ENCODE data around the gene BPIFB1. TPM values are rescaled to one million over a fixed set of nuclear protein-coding genes. Genes with fewer than 3 reads are reported as not detected.

The BPIFB1 gene
- total RNA-seq, 2 experiments from 2014 or later: not detected

GRCh38 chr20:33275871-33276270 lies 7.1 kb upstream of the BPIFB1 start:
- Mint-ChIP-seq H3K36me3 (no peaks in the 10 kb centered on the region), H3K4me3 (no peak overlapping the region), H3K9me3 (no peaks in the 10 kb centered on the region), H3K27ac (no peak overlapping the region), H3K4me1 (ENCODE audit: low read depth) (no peaks in the 10 kb centered on the region), H3K27me3 (peaks cover 5% of the 10 kb centered on the region)
- intact Hi-C loops (cut with micrococcal nuclease): no loop called here
- POLR2A ChIA-PET: no interaction called here
- DNase-seq: no peak
- CTCF ChIA-PET: no interaction called here

DNA sequence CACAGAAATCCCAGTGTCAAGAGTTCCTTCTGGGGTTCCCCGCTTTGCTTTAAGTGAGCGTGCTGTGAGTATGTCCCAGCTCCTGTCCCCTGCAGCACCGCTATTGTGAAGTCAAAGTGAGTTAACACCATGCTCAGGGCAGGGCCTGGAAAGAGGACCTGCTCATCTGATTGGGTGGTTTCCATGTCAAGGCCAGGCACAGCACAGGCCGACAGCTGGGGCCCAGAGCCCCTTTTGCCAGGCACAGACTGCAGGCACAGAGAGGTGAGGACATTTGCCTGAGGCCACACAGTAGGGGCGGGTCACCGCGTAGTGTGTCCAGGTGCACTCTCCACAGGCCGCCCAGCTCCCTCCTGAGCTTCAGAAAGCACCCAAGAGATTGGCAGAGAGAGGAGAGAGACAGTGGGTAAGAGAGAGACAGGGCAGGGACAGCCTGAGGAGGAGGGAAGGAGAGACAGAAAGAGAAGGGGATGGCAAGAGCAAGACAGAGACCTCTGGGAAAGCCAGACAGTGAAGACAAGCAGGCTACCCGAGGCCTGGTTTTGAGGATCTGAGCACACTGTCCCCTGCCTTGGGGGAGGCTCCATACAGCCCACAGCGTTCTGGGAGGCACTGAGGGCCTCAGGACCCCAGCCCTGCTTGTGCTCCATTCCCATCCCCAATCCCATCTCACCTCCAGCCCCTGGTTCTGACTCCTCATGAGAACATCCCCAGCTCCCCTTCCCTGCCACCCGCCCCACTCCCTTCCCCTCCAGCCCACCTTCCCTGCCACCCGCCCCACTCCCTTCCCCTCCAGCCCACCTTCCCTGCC lies 6.5 kb upstream of the BPIFB1 start:
- no peaks in the 10 kb centered on the region for H3K9me3 Mint-ChIP-seq
- intact Hi-C loops (cut with micrococcal nuclease): no loop called here
- H3K4me1 Mint-ChIP-seq (ENCODE audit: low read depth): no peaks in the 10 kb centered on the region
- H3K36me3 Mint-ChIP-seq: no peaks in the 10 kb centered on the region
- DNase-seq: no peak
- ChIA-PET POLR2A (no interaction called here), CTCF (no interaction called here)
- H3K27me3 Mint-ChIP-seq: peaks cover 5% of the 10 kb centered on the region
- H3K4me3 Mint-ChIP-seq: no peak overlapping the region
- H3K27ac Mint-ChIP-seq: no peak overlapping the region

GRCh38 chr20:33277471-33278441 lies 5.3 kb upstream of the BPIFB1 start:
- CTCF ChIA-PET: no interaction called here
- POLR2A ChIA-PET: no interaction called here
- no peak for DNase-seq
- no peak overlapping the region for H3K27ac Mint-ChIP-seq
- peaks cover 5% of the 10 kb centered on the region for H3K27me3 Mint-ChIP-seq
- no peaks in the 10 kb centered on the region for H3K9me3 Mint-ChIP-seq
- H3K36me3 Mint-ChIP-seq: no peaks in the 10 kb centered on the region
- H3K4me3 Mint-ChIP-seq: no peak overlapping the region
- intact Hi-C loops (cut with micrococcal nuclease): no loop called here
- H3K4me1 Mint-ChIP-seq (ENCODE audit: low read depth): no peaks in the 10 kb centered on the region

- ChIA-PET POLR2A (no interaction called here), CTCF (no interaction called here)
- DNase-seq: no peak
- intact Hi-C loops (cut with micrococcal nuclease): no loop called here
- Mint-ChIP-seq H3K36me3 (no peaks in the 10 kb centered on the region), H3K27ac (no peak overlapping the region), H3K4me1 (ENCODE audit: low read depth) (no peaks in the 10 kb centered on the region), H3K27me3 (peaks cover 3% of the 10 kb centered on the region), H3K9me3 (no peaks in the 10 kb centered on the region), H3K4me3 (no peak overlapping the region)
These were observed 4.3 kb upstream of the BPIFB1 start for GRCh38 chr20:33278700-33279099.

- intact Hi-C loops (cut with micrococcal nuclease): no loop called here
- no peaks in the 10 kb centered on the region for H3K9me3 Mint-ChIP-seq
- H3K36me3 Mint-ChIP-seq: no peaks in the 10 kb centered on the region
These were observed 3.6 kb upstream of the BPIFB1 start for GRCh38 chr20:33279261-33279910.

GRCh38 chr20:33280000-33280680 lies 2.9 kb upstream of the BPIFB1 start:
- H3K27me3 Mint-ChIP-seq: peaks cover 3% of the 10 kb centered on the region
- DNase-seq: no peak
- no peaks in the 10 kb centered on the region for H3K4me1 Mint-ChIP-seq (ENCODE audit: low read depth)
- no peak overlapping the region for H3K4me3 Mint-ChIP-seq
- intact Hi-C loops (cut with micrococcal nuclease): no loop called here
- no peaks in the 10 kb centered on the region for H3K9me3 Mint-ChIP-seq
- ChIA-PET CTCF (no interaction called here), POLR2A (no interaction called here)
- no peaks in the 10 kb centered on the region for H3K36me3 Mint-ChIP-seq
- H3K27ac Mint-ChIP-seq: no peak overlapping the region

More at GRCh38 chr20:33279261-33279910, 3.6 kb upstream of the BPIFB1 start:
- Mint-ChIP-seq H3K4me1 (ENCODE audit: low read depth) (no peaks in the 10 kb centered on the region), H3K27me3 (peaks cover 3% of the 10 kb centered on the region), H3K27ac (no peak overlapping the region), H3K4me3 (no peak overlapping the region)
- POLR2A ChIA-PET: no interaction called here
- CTCF ChIA-PET: no interaction called here
- DNase-seq: no peak

DNA sequence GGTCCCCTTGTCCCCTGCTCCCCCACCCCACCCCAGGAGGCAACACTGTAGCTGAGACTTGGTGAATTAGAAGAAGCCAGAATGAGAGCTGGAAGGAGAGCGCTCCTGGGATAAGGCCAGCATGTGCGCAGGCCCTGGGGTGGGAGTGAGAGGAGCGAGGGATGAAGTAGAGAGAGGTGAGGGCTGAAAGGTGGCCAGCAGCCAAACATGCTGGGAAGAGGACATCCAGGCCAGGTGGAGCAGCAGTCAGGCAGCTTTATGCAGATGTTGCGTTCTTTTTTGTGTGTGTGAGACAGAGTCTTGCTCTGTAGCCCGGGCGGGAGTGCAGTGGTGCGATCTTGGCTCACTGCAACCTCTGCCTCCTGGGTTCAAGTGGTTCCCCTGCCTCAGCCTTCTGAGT lies 2.2 kb upstream of the BPIFB1 start:
- Mint-ChIP-seq H3K4me1 (ENCODE audit: low read depth) (no peaks in the 10 kb centered on the region), H3K27me3 (peaks cover 3% of the 10 kb centered on the region), H3K36me3 (no peaks in the 10 kb centered on the region), H3K4me3 (no peak overlapping the region), H3K9me3 (no peaks in the 10 kb centered on the region), H3K27ac (no peak overlapping the region)
- ChIA-PET CTCF (no interaction called here), POLR2A (no interaction called here)
- intact Hi-C loops (cut with micrococcal nuclease): no loop called here
- DNase-seq: no peak

- H3K9me3 Mint-ChIP-seq: no peaks in the 10 kb centered on the region
- intact Hi-C loops (cut with micrococcal nuclease): no loop called here
- H3K4me3 Mint-ChIP-seq: no peak overlapping the region
- DNase-seq: no peak
- no peak overlapping the region for H3K27ac Mint-ChIP-seq
- ChIA-PET CTCF (no interaction called here), POLR2A (no interaction called here)
- H3K36me3 Mint-ChIP-seq: no peaks in the 10 kb centered on the region
- H3K4me1 Mint-ChIP-seq (ENCODE audit: low read depth): no peaks in the 10 kb centered on the region
- peaks cover 5% of the 10 kb centered on the region for H3K27me3 Mint-ChIP-seq
These were observed 1.4 kb upstream of the BPIFB1 start for GRCh38 chr20:33281550-33282146.

DNA sequence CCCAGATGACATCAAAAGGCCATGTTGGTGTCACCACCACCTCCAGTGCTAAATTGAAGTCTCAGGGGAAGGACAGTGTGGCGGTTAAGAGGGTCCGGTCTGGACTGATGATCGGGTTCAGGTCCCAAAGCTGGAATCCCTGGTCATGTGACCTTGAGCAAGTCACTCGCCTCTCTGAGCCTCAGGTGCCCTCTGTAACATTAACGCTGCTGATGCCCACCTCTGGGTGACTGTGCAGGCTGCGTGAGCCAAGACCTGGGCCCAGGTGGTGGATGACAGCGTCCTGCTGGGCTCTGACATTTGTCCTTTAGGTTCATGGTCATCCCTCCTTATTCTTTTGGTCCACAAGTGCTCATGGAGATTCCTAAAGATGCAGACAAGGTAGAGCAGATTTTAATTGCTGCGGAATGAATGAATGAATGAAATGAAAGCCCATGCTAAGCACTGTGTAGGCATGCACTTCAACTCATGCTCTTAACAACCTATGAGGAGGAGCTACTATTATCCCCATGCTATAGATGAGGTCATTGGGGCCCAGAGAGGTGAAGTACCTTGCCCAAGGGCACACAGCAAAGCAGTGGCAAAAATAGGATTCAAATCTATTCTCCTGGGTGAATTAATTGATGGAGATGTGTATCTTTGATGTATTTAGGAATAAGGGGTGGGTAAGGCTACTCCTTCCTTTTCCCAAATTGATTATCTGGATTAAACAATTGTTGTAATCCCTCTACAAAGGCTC lies 649 bp upstream of the BPIFB1 start:
- DNase-seq: no peak
- CTCF ChIA-PET: interaction anchor here (0.6 kb wide), 1 partner anchor 12 kb away, joined by 3 read pairs; no protein-coding TSS in a partner anchor
- H3K4me3 Mint-ChIP-seq: no peak overlapping the region
- peaks cover 5% of the 10 kb centered on the region for H3K27me3 Mint-ChIP-seq
- no peaks in the 10 kb centered on the region for H3K36me3 Mint-ChIP-seq
- POLR2A ChIA-PET: no interaction called here
- no peaks in the 10 kb centered on the region for H3K4me1 Mint-ChIP-seq (ENCODE audit: low read depth)
- intact Hi-C loops (cut with micrococcal nuclease): no loop called here
- no peaks in the 10 kb centered on the region for H3K9me3 Mint-ChIP-seq
- no peak overlapping the region for H3K27ac Mint-ChIP-seq

- CTCF ChIA-PET: interaction anchor here (1.4 kb wide), 1 partner anchor 10 kb away, joined by 4 read pairs; no protein-coding TSS in a partner anchor
- Mint-ChIP-seq H3K4me3 (no peak overlapping the region), H3K27me3 (peaks cover 2% of the 10 kb centered on the region), H3K27ac (no peak overlapping the region), H3K9me3 (no peaks in the 10 kb centered on the region), H3K36me3 (no peaks in the 10 kb centered on the region), H3K4me1 (ENCODE audit: low read depth) (no peaks in the 10 kb centered on the region)
- POLR2A ChIA-PET: no interaction called here
- no peak for DNase-seq
- intact Hi-C loops (cut with micrococcal nuclease): no loop called here
These were observed 1.3 kb downstream of the BPIFB1 start for GRCh38 chr20:33284284-33284683.

- DNase-seq: no peak
- Mint-ChIP-seq H3K9me3 (no peaks in the 10 kb centered on the region), H3K27me3 (peaks cover 2% of the 10 kb centered on the region), H3K4me1 (ENCODE audit: low read depth) (no peaks in the 10 kb centered on the region), H3K4me3 (no peak overlapping the region), H3K27ac (no peak overlapping the region), H3K36me3 (no peaks in the 10 kb centered on the region)
- intact Hi-C loops (cut with micrococcal nuclease): no loop called here
- ChIA-PET POLR2A (no interaction called here), CTCF (interaction anchor here (1.4 kb wide), 1 partner anchor 10 kb away, joined by 4 read pairs; no protein-coding TSS in a partner anchor)
These were observed 1.9 kb downstream of the BPIFB1 start for GRCh38 chr20:33284937-33285336.
